NOMO-1 treated with DMSO at 0.1 percent for 48 hours (cell line): ENCODE measurements around the gene ACMSD.
"Not testable (repeated sequence)": the region's sequence is repeated elsewhere in the genome, so short reads cannot be mapped to it uniquely, and the experiment has no call there.

Source experiments
- DNase-seq: peaks from one replicate; lab custom pipeline; 2025; ENCODE audit not compliant: unreplicated experiment; lab: John Stamatoyannopoulos, UW

ACMSD gene

GRCh38 chr2:134905168-134905567 lies 66.8 kb downstream of the ACMSD start:
- DNase-seq, result no peak

DNA sequence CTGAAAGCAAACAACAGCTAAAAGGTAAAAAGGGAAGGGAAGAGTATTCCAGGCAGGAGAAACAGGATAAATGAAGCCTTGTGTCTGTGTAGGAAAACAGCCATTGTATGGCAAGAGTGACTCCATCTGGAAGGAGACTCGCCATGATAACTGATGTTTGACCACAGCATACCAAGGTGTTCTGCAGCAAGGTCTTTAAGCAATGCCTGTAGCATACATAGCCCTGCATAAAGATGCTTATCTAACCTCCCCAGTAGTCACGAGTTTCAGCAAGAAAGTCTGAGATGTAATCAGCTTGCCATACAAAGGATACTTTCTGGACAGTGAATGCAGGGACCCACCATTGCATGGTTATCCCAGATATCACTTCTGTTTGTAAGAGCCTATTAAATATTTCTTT lies 68.3 kb downstream of the ACMSD start:
- no peak for DNase-seq

DNA sequence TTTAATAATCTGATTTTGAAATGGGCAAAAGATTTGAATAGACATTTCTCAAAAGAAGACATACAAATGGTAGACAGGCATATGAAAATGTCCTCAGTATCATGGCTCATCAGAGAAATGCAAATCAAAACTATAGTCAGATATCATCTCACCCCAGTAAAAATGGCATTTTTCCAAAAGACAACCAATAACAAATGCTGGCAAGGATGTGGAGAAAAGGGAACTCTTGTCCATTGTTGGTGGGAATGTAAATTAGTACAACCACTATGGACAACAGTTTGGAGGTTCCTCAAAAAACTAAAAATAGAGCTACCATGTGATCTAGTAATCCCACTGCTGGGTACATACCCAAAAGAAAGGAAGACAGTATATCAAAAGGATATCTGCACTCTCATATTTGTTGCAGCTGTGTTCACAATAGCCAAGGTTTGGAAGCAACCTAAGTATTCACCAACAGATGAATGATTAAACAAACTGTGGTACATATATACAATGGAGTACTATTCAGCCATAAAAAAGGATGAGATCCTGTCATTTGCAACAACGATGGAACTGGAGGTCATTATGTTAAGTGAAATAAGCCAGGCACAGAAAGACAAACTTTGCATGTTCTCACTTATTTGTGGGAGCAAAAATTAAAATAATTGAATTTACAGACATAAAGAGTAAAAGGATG lies 69.2 kb downstream of the ACMSD start:
- DNase-seq, result not testable (repeated sequence)

DNA sequence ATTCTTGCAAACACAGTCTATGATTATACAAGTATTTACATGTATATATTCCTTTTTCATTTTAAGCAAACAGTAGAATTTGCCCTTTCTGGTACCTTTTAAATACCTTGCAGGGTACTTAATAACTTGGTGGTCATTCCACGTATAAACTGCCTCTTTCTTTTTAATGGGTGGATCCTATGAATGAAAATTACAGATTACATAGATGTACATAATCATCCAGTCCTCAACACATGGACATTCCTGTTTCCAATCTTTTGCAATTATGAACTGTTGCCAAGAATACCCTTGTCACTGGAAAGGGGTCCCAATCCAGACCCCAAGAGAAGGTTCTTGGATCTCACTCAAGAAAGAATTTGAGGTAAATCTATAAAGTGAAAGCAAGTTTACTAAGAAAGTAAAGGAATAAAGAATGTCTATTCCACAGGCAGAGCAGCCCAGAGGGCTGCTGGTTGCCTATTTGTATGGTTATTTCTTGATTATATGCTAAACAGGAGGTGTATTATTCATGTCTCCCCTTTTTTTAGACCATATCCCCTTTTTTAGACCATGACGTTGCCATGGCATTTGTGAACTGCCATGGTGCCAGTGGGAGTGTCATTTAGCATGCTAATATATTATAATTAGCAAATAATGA lies 72.5 kb downstream of the ACMSD start:
- no peak for DNase-seq

GRCh38 chr2:134911400-134911785 lies 73.0 kb downstream of the ACMSD start:
- DNase-seq, result no peak

- DNase-seq, result no peak
Measured at GRCh38 chr2:134912361-134912760, 73.9 kb downstream of the ACMSD start.

GRCh38 chr2:134917360-134917865 lies 79.0 kb downstream of the ACMSD start:
- no peak for DNase-seq

DNA sequence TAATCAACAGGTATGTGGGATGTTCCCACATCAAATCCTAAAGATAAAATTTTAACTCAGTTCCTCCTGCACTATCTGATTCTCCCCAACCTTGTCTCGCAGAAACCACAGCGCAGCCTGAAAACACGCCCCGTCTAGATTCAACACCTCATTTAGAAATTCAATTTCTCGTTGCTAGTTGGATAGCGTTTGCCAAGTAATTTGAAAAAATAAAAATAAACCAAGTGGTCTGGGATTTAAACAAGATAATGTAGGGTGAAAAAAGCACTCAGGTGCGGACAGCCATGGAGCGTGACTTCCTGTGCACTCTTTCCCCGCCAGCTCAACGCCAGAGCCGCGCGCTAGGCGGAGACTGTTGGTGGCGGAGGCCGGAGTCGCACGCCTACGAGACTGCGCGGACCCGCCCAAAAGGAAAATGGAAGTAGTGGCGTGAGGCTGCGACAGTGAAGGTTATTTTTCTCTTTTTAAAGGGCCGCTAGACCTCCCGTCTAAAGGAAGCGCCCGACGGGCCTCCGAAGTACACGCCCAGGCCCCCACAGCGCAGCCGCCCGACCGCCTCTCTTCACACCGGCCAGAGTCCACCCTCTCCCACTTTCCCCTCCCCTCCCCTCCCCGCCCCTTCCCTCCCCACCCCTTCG lies 79.6 kb downstream of the ACMSD start:
- DNase-seq, result peak; percentile 98

DNA sequence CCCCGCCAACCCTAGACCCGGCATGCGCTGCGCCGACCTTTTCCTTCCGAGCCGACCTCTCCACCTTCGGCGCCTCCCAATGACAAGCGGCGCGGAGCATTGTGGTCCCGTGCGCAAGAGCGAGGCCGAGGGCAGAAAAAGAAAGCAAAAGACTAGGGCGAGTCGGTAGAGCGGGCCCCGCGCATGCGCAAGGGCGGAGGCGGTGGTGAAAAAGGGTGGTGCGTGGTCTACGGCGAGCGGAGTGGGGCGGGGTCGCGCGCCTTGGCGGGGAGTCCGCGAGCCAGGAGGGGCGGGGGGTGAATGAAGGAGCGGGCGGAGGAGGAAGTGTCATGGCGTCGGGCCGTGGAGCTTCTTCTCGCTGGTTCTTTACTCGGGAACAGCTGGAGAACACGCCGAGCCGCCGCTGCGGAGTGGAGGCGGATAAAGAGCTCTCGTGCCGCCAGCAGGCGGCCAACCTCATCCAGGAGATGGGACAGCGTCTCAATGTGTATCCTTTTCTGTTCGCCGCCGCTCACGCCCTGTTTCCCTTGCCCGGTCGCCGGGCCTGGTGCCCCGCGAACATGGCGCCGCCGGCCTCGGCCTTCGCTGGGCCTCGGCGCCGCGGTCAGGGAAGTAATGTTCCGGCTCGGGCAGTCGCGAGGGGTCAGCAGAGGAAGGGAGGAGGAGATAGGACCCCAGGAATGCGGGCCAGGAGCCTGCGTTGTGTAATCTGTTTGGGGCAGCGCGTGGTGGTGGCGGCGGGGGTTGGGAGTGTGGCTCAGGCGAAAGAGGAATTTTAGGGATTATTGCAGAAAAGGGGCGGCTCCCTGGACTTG lies 80.3 kb downstream of the ACMSD start, which contains the start of gene CCNT2:
Gene CCNT2 (plus strand): TSS at position 297 of the 815 bp plus-strand sequence. CDS start 33 bp downstream, at position 330.
- peak; percentile 99 for DNase-seq

DNA sequence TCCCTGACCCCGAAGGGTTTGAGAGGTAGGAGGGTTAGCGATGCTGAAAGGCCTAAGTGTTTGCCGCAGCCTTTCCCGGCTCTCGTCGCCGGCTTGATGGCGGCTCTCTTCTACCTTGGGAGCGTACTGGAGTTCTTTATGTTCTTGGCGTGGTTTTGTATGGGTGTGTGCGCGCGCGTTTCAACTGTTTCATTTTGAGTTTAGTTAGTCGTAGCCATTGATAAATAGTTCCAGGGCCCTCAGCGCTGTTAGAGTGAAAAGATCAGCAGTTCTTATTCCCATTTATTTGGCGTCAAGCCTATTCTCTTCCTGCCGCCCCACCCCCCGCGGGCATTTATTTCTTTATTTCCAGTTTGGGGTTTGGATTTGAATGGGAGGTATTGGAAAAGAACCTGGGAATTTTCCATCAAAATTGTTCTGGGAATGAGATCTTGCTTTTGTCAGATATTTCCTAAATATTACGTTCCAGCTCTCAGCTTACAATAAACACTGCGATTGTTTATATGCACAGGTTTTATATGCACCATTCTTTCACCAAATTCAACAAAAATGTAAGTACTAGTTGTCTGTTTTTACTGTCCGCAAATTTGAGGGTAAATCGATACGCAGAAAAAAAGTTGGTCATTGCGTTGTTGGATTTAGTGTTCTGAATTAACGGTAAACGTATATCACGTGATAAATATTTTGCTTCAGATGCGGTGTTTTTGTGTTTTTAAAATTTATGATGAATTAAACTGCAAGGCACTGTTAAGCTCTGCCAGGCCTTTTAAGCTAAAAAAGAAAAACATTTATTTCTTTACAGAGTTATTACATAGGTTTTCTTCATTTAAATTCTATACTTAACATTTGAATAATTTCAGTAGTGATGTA lies 81.2 kb downstream of the ACMSD start:
- peak; percentile 23 for DNase-seq

- DNase-seq, result no peak
Measured at GRCh38 chr2:134924912-134925311, 86.5 kb downstream of the ACMSD start.

GRCh38 chr2:134926231-134926931 lies 88.0 kb downstream of the ACMSD start:
- no peak for DNase-seq

GRCh38 chr2:134927195-134927594 lies 88.8 kb downstream of the ACMSD start:
- no peak for DNase-seq

DNA sequence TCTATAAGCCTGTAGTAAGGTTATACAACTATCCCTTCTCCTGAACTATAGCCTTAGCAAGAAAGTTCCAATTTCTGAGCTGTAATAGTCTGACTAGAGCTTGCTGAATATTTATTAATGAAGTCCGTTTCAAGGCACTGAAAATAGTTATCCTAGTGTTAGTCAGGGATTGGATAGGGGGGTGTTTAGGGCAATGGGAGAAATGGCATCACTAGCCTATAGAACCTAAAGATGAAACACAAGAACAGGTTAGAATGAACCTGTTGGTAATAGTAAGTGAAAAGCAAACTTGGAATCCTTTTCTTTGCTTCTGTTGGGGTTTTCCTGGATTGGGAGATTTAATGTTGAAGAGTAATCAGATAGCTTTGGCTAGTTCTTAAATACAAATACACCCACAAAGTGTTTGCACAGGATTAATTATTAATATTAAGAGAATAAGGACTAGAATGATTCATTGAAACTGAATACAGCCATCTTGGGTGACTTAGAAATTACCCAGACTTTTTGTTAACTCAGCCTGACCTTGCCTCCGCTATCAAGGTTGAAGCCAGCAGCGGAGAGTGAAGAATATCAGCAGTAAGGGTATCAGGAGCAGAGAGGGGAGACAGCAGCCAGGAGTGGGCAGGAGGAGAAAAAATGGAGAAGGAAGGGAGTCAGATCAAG lies 94.6 kb downstream of the ACMSD start:
- DNase-seq, result no peak

DNA sequence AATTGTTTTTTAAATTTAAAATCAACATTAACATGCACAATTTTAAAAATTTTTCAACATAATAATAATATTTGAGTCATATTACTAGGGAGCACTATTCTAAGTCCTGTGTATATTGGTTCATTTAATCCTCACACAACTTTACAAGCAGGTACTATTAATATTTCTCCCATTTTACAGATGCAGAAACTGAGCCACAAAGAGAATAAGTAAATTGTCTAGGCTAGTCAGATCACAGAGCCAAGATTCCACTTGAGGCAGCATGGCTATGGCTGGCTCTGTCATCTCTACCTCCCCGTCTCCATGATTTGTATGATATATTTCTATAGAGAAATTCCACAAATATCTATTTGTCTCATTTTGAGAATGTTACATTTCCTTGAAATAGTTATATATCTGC lies 95.3 kb downstream of the ACMSD start:
- no peak for DNase-seq

- DNase-seq, result no peak
Measured at GRCh38 chr2:134934150-134934549, 95.7 kb downstream of the ACMSD start.

GRCh38 chr2:134934641-134935040 lies 96.2 kb downstream of the ACMSD start:
- peak; percentile 22 for DNase-seq

GRCh38 chr2:134936691-134937090 lies 98.3 kb downstream of the ACMSD start:
- DNase-seq, result no peak

GRCh38 chr2:134943540-134943939 lies 105.1 kb downstream of the ACMSD start:
- peak; percentile 87 for DNase-seq
